CD14-positive monocyte (primary cell): Measurements from ENCODE around the gene KAZN. TPM values are rescaled to one million over a fixed set of nuclear protein-coding genes. Genes with fewer than 3 reads are reported as not detected.

ENCODE experiments used
- DNase-seq, 3 donors: peaks; one replicate each; pipeline ENCODE4 v3.0.0-alpha.2; 2011 to 2022
- H2AFZ ChIP-seq: 2 replicates; pipeline ENCODE4 v1.6.0; 2012; ENCODE audit warnings: mild to moderate bottlenecking, low read depth, low read length, inconsistent platforms; ENCODE audit not compliant: insufficient read depth, poor library complexity, severe bottlenecking
- H3K27ac ChIP-seq, 2 donors: 1 replicate in 1 of 2; 2 replicates in 1 of 2; pipeline ENCODE4 v1.5.1; 2012 to 2013; ENCODE audit warnings: low read length in 2 of 2, control low read depth in 1 of 2, inconsistent platforms in 1 of 2, low read depth in 1 of 2, mild to moderate bottlenecking in 1 of 2
- H3K27me3 ChIP-seq, 2 donors: one replicate each; pipeline versions ENCODE4 v1.6.0 to v1.6.1; 2011 to 2013; ENCODE audit warnings: low read length in 2 of 2; ENCODE audit not compliant: control insufficient read depth in 2 of 2, insufficient read depth in 2 of 2
- H3K36me3 ChIP-seq, 2 donors: replicated peaks in 1 of 2; 1 replicate in 1 of 2; 2 replicates in 1 of 2; pipeline versions ENCODE4 v1.5.1 to v1.6.1; 2012 to 2013; ENCODE audit warnings: low read length in 2 of 2, control low read depth in 1 of 2, inconsistent platforms in 1 of 2, mild to moderate bottlenecking in 1 of 2; ENCODE audit not compliant: insufficient read depth in 2 of 2, control insufficient read depth in 1 of 2
- H3K4me1 ChIP-seq, 2 donors: 1 replicate in 1 of 2; 2 replicates in 1 of 2; pipeline versions ENCODE4 v1.5.1 to v1.6.1; 2012 to 2013; ENCODE audit warnings: low read length in 2 of 2, control low read depth in 1 of 2, inconsistent platforms in 1 of 2, mild to moderate bottlenecking in 1 of 2, moderate library complexity in 1 of 2; ENCODE audit not compliant: insufficient read depth in 2 of 2, control insufficient read depth in 1 of 2
- H3K4me2 ChIP-seq: replicated peaks from 2 replicates; pipeline ENCODE3; 2012; ENCODE audit warnings: low read length, moderate library complexity, mild to moderate bottlenecking; ENCODE audit not compliant: poor library complexity, severe bottlenecking; ENCODE audit errors: extremely low read depth
- H3K4me3 ChIP-seq, 3 experiments: fragments of 200-600 bp in 1 of 3; sonication (generic) in 1 of 3; replicated peaks in 1 of 3; 1 replicate in 2 of 3; 2 replicates in 1 of 3; pipeline ENCODE4 v1.5.1; 2011 to 2013; ENCODE audit warnings: low read length in 3 of 3, mild to moderate bottlenecking in 3 of 3, control low read depth in 2 of 3, low read depth in 2 of 3, inconsistent platforms in 1 of 3, moderate library complexity in 1 of 3
- H3K79me2 ChIP-seq: 2 replicates; pipeline ENCODE4 v1.6.0; 2012; ENCODE audit warnings: mild to moderate bottlenecking, control low read depth, inconsistent platforms, low read length, moderate library complexity; ENCODE audit not compliant: insufficient read depth
- H3K9ac ChIP-seq: 2 replicates; pipeline ENCODE4 v1.6.0; 2017; ENCODE audit warnings: low read length, mild to moderate bottlenecking; ENCODE audit not compliant: insufficient read depth, poor library complexity, severe bottlenecking
- H3K9me3 ChIP-seq, 2 donors: replicated peaks in 1 of 2; 1 replicate in 1 of 2; 2 replicates in 1 of 2; pipeline versions ENCODE4 v1.5.1 to v1.6.1; 2012 to 2013; ENCODE audit warnings: low read length in 2 of 2, control low read depth in 1 of 2; ENCODE audit not compliant: control insufficient read depth in 1 of 2, insufficient read depth in 1 of 2
- H4K20me1 ChIP-seq: 2 replicates; pipeline ENCODE4 v1.6.0; 2012; ENCODE audit warnings: mild to moderate bottlenecking, low read length, control low read depth, moderate library complexity; ENCODE audit not compliant: insufficient read depth
- H3K27ac Mint-ChIP-seq, 7 donors: one replicate each; pipeline ENCODE4 v1.8.0; 2020; ENCODE audit warnings: mild to moderate bottlenecking in 7 of 7, mixed read lengths in 7 of 7, moderate library complexity in 6 of 7, inconsistent platforms in 2 of 7
- H3K27me3 Mint-ChIP-seq, 3 donors: one replicate each; pipeline ENCODE4 v1.8.0; 2021 to 2022; ENCODE audit warnings: low read depth in 3 of 3, mild to moderate bottlenecking in 3 of 3, mixed read lengths in 3 of 3, moderate library complexity in 3 of 3, inconsistent platforms in 1 of 3
- H3K36me3 Mint-ChIP-seq, 2 donors: one replicate each; pipeline ENCODE4 v1.8.0; 2020; ENCODE audit warnings: mixed read lengths in 2 of 2, inconsistent platforms in 1 of 2, mild to moderate bottlenecking in 1 of 2
- H3K4me1 Mint-ChIP-seq: one replicate; pipeline ENCODE4 v1.8.0; 2020; ENCODE audit warnings: mild to moderate bottlenecking, mixed read lengths
- H3K4me3 Mint-ChIP-seq, 2 donors: one replicate each; pipeline ENCODE4 v1.8.0; 2020; ENCODE audit warnings: mild to moderate bottlenecking in 2 of 2, mixed read lengths in 2 of 2, moderate library complexity in 1 of 2
- H3K9me3 Mint-ChIP-seq, 7 donors: one replicate each; pipeline ENCODE4 v1.8.0; 2020 to 2022; ENCODE audit warnings: mixed read lengths in 7 of 7, mild to moderate bottlenecking in 6 of 7, moderate library complexity in 6 of 7, inconsistent platforms in 2 of 7
- WGBS: methylation state at CpG from one replicate; pipeline ENCODE4 v1.1.5; 2013; ENCODE audit warnings: missing lambda C conversion rate; ENCODE audit not compliant: insufficient coverage; 5-methylcytosine and 5-hydroxymethylcytosine counted together
- intact Hi-C, 2 donors: fragments of 100-400 bp; cut with micrococcal nuclease; formaldehyde crosslinking; loops; one replicate each; pipeline versions ENCODE4 v1.15.0 to v1.15.1; 2023
- polyA plus RNA-seq, 3 donors: library from polyadenylated mRNA; depleted of rRNA in 1 of 3; unstranded in 2 of 3; stranded (reverse) in 1 of 3; fragments of 300-500 nt in 2 of 3; fragments of >200 nt in 1 of 3; fragmentation: Illumina TruSeq in 2 of 3; gene quantifications; 1 replicate in 2 of 3; 2 replicates in 1 of 3; pipeline ENCODE4 v1.2.3, GENCODE V29; 2012 to 2021
- TF ChIP-seq, protein P1 (sequence below): fragments of 200-600 bp; IDR thresholded peaks from one replicate; pipeline ENCODE4 v1.8.0; 2022; ENCODE audit warnings: antibody characterized with exemption, mild to moderate bottlenecking

The KAZN gene
- polyA plus RNA-seq, 3 donors = not detected

GRCh38 chr1:14733779-14734140, 135.3 kb downstream of the KAZN start:
- no peaks in the 10 kb centered on the region for H3K36me3 ChIP-seq
- H3K9me3 Mint-ChIP-seq = peaks cover 0 to 1% (median 0%) of the 10 kb centered on the region in 7 donors
- TF ChIP-seq, protein P1, sequence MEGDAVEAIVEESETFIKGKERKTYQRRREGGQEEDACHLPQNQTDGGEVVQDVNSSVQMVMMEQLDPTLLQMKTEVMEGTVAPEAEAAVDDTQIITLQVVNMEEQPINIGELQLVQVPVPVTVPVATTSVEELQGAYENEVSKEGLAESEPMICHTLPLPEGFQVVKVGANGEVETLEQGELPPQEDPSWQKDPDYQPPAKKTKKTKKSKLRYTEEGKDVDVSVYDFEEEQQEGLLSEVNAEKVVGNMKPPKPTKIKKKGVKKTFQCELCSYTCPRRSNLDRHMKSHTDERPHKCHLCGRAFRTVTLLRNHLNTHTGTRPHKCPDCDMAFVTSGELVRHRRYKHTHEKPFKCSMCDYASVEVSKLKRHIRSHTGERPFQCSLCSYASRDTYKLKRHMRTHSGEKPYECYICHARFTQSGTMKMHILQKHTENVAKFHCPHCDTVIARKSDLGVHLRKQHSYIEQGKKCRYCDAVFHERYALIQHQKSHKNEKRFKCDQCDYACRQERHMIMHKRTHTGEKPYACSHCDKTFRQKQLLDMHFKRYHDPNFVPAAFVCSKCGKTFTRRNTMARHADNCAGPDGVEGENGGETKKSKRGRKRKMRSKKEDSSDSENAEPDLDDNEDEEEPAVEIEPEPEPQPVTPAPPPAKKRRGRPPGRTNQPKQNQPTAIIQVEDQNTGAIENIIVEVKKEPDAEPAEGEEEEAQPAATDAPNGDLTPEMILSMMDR = no peak
- no peak overlapping the region for H3K9ac ChIP-seq
- H3K27me3 ChIP-seq = no peaks in the 10 kb centered on the region
- H3K4me1 Mint-ChIP-seq = peaks cover 11% of the 10 kb centered on the region
- DNase-seq = no peak
- no peaks in the 10 kb centered on the region for H3K9me3 ChIP-seq
- no peak overlapping the region for H2AFZ ChIP-seq
- no peaks in the 10 kb centered on the region for H3K36me3 Mint-ChIP-seq
- H3K27me3 Mint-ChIP-seq = peaks cover 0 to 8% (median 8%) of the 10 kb centered on the region in 3 donors
- intact Hi-C loops = no loop called here
- 93% methylated on average over 7 of the region's 10 CpGs for WGBS
- H4K20me1 ChIP-seq = no peaks in the 10 kb centered on the region
- peaks cover 5 to 9% of the 10 kb centered on the region in 2 donors for H3K4me1 ChIP-seq
- no peak overlapping the region for H3K4me3 ChIP-seq
- no peak overlapping the region for H3K27ac ChIP-seq
- no peaks in the 10 kb centered on the region for H3K79me2 ChIP-seq
- H3K4me2 ChIP-seq = no peak overlapping the region
- H3K27ac Mint-ChIP-seq = no peak overlapping the region
- no peak overlapping the region for H3K4me3 Mint-ChIP-seq

DNA sequence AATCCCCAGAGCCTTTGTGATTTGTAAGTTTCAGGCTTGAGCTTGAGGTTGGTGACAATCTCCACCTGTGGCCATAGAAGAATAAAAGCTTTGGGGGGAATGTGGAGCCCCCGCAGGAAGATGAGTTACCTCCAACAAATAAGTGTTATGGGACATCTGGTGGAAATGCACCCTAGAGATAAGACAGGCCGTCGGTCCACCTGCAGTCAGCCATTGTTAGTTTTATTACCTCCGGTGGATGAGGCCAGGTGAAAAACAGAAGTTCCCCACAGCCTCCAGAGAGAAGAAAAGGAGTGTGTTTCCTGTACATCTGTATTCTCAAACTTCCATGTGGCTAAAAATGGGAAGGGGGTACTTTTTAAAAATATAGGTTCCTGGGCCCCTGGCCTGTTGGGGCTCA, 137.4 kb downstream of the KAZN start:
- no peaks in the 10 kb centered on the region for H3K36me3 ChIP-seq
- no CpG with 5 or more reads among the region's 4 CpGs for WGBS
- intact Hi-C loops = no loop called here
- H3K4me3 ChIP-seq = no peak overlapping the region
- H3K4me1 Mint-ChIP-seq = peaks cover 29% of the 10 kb centered on the region
- peaks cover 0 to 1% (median 0%) of the 10 kb centered on the region in 7 donors for H3K9me3 Mint-ChIP-seq
- peaks cover 4 to 13% (median 8%) of the 10 kb centered on the region in 3 donors for H3K27me3 Mint-ChIP-seq
- no peak overlapping the region for H2AFZ ChIP-seq
- TF ChIP-seq, protein P1 = no peak
- peak overlapping the region in 1 of 7 donors; percentile 65 for H3K27ac Mint-ChIP-seq
- H3K4me2 ChIP-seq = no peak overlapping the region
- H3K27me3 ChIP-seq = no peaks in the 10 kb centered on the region
- H3K4me3 Mint-ChIP-seq = no peak overlapping the region
- no peak for DNase-seq
- no peak overlapping the region for H3K27ac ChIP-seq
- H3K79me2 ChIP-seq = no peaks in the 10 kb centered on the region
- peaks cover 20 to 28% of the 10 kb centered on the region in 2 donors for H3K4me1 ChIP-seq
- no peak overlapping the region for H3K9ac ChIP-seq
- no peaks in the 10 kb centered on the region for H3K36me3 Mint-ChIP-seq
- H4K20me1 ChIP-seq = no peaks in the 10 kb centered on the region
- no peaks in the 10 kb centered on the region for H3K9me3 ChIP-seq
